GM12891 (cell line): ENCODE results near the gene REL.

Source experiments
- POLR2A ChIP-seq: IDR thresholded peaks from 2 replicates; pipeline ENCODE4 v1.6.1; 2011; ENCODE audit warnings: low read depth, low read length, control low read depth
- POLR2AphosphoS5 ChIP-seq: IDR thresholded peaks from 2 replicates; pipeline ENCODE4 v1.6.1; 2011; ENCODE audit warnings: low read depth, low read length, control low read depth
- POU2F2 ChIP-seq: IDR thresholded peaks from 2 replicates; pipeline ENCODE4 v1.6.1; 2011; ENCODE audit warnings: low read depth, mild to moderate bottlenecking, control low read depth, low read length, moderate library complexity

GRCh38 chr2:60907329-60907728 is 26.0 kb downstream of the REL start:
- TF ChIP-seq POLR2A (peak; percentile 25; the same call in 1 of the 2 replicates), POLR2AphosphoS5 (peak; percentile 64), POU2F2 (no peak)
